Ishikawa (cell line): ENCODE measurements around the gene SLCO2B1.

Experiments
- EGR1 ChIP-seq: IDR thresholded peaks from 2 replicates; pipeline ENCODE4 v1.6.1; 2012
- EP300 ChIP-seq: IDR thresholded peaks from 2 replicates; pipeline ENCODE4 v1.6.1; 2012; ENCODE audit warnings: borderline replicate concordance
- FOXM1 ChIP-seq: IDR thresholded peaks from 2 replicates; pipeline ENCODE4 v1.6.1; 2012; ENCODE audit warnings: low read depth, borderline replicate concordance
- NFIC ChIP-seq: IDR thresholded peaks from 2 replicates; pipeline ENCODE4 v1.6.1; 2012
- RAD21 ChIP-seq: IDR thresholded peaks from 2 replicates; pipeline ENCODE4 v1.6.1; 2012; ENCODE audit warnings: low read depth
- TAF1 ChIP-seq: IDR thresholded peaks from 2 replicates; pipeline ENCODE4 v1.6.1; 2012; ENCODE audit warnings: low read depth, mild to moderate bottlenecking
- TCF12 ChIP-seq: IDR thresholded peaks from 2 replicates; pipeline ENCODE4 v1.6.1; 2012; ENCODE audit warnings: low read depth
- TEAD4 ChIP-seq: IDR thresholded peaks from 2 replicates; pipeline ENCODE4 v1.6.1; 2012
- USF1 ChIP-seq: IDR thresholded peaks from 2 replicates; pipeline ENCODE4 v1.6.1; 2012
- YY1 ChIP-seq: IDR thresholded peaks from 2 replicates; pipeline ENCODE4 v1.6.1; 2012; ENCODE audit warnings: low read depth
- ZBTB7A ChIP-seq: IDR thresholded peaks from 2 replicates; pipeline ENCODE4 v1.6.1; 2012; ENCODE audit warnings: low read depth
- TF ChIP-seq, protein P1 (sequence below): IDR thresholded peaks from 2 replicates; pipeline ENCODE4 v1.6.1; 2012
- TF ChIP-seq, protein P2 (sequence below): IDR thresholded peaks from 2 replicates; pipeline ENCODE4 v1.6.1; 2012; ENCODE audit warnings: low read depth, mild to moderate bottlenecking

GRCh38 chr11:75205564-75206020 is 54.7 kb downstream of the SLCO2B1 start:
- TF ChIP-seq RAD21: no peak
- TF ChIP-seq NFIC: no peak
- TF ChIP-seq TCF12: no peak
- no peak for TF ChIP-seq TEAD4
- no peak for TF ChIP-seq EP300
- no peak for TF ChIP-seq EGR1
- TF ChIP-seq, protein P1, sequence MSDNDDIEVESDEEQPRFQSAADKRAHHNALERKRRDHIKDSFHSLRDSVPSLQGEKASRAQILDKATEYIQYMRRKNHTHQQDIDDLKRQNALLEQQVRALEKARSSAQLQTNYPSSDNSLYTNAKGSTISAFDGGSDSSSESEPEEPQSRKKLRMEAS: no peak
- TF ChIP-seq ZBTB7A: no peak
- no peak for TF ChIP-seq FOXM1
- TF ChIP-seq TAF1: no peak
- no peak for TF ChIP-seq YY1
- TF ChIP-seq, protein P2, sequence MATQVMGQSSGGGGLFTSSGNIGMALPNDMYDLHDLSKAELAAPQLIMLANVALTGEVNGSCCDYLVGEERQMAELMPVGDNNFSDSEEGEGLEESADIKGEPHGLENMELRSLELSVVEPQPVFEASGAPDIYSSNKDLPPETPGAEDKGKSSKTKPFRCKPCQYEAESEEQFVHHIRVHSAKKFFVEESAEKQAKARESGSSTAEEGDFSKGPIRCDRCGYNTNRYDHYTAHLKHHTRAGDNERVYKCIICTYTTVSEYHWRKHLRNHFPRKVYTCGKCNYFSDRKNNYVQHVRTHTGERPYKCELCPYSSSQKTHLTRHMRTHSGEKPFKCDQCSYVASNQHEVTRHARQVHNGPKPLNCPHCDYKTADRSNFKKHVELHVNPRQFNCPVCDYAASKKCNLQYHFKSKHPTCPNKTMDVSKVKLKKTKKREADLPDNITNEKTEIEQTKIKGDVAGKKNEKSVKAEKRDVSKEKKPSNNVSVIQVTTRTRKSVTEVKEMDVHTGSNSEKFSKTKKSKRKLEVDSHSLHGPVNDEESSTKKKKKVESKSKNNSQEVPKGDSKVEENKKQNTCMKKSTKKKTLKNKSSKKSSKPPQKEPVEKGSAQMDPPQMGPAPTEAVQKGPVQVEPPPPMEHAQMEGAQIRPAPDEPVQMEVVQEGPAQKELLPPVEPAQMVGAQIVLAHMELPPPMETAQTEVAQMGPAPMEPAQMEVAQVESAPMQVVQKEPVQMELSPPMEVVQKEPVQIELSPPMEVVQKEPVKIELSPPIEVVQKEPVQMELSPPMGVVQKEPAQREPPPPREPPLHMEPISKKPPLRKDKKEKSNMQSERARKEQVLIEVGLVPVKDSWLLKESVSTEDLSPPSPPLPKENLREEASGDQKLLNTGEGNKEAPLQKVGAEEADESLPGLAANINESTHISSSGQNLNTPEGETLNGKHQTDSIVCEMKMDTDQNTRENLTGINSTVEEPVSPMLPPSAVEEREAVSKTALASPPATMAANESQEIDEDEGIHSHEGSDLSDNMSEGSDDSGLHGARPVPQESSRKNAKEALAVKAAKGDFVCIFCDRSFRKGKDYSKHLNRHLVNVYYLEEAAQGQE: no peak
- no peak for TF ChIP-seq USF1
